ENCODE results near the gene CLASP2.

CLASP2 gene

DNA sequence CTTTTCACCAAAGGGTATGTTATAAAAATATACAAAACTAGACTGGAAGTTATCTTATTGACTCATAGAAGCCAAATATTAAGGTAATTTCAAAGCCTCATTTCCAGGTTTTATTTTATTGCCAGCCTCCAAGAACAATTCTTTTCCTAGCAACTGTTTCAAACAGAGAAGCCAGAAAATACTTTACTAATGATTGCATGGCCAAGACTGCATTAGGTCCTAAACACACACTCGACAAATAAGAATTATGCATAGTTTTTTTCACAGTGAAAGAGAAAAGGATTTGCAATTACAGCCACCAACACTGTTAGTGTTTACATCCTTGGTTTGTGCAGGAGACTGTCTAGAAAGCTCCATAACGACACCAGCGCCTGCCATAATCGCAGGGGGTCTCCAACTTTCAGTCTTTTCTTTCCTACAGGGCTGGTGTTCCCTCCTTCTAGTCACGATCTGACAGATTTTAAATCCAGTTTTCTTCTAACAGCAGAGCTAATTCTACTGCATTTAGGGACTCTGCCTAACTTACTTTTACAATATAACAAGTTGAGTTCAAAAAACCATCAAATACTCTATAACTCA is 58.1 kb downstream of the CLASP2 start:
- H3F3A ChIP-seq (ENCODE audit: low read depth), result no peaks in the 10 kb centered on the region
- H3K27me3 ChIP-seq (ENCODE audit: insufficient read depth, low read length, poor library complexity, severe bottlenecking), result no peaks in the 10 kb centered on the region
- H3K9me2 ChIP-seq (replicated peaks; ENCODE audit: low read depth, low read length), result no peaks in the 10 kb centered on the region
- peak overlapping the region; percentile 66 for H3K4me3 ChIP-seq (ENCODE audit: low read length, poor library complexity, severe bottlenecking)
- H3K9ac ChIP-seq (ENCODE audit: low read depth, low read length, poor library complexity, severe bottlenecking), result peak overlapping the region; percentile 58
- H2AFZ ChIP-seq (ENCODE audit: low read length), result peak overlapping the region; percentile 74; the same call in 1 of the 2 replicates
- no peaks in the 10 kb centered on the region for H3K36me3 ChIP-seq (ENCODE audit: insufficient read depth, low read length)
- TF ChIP-seq, protein P1, sequence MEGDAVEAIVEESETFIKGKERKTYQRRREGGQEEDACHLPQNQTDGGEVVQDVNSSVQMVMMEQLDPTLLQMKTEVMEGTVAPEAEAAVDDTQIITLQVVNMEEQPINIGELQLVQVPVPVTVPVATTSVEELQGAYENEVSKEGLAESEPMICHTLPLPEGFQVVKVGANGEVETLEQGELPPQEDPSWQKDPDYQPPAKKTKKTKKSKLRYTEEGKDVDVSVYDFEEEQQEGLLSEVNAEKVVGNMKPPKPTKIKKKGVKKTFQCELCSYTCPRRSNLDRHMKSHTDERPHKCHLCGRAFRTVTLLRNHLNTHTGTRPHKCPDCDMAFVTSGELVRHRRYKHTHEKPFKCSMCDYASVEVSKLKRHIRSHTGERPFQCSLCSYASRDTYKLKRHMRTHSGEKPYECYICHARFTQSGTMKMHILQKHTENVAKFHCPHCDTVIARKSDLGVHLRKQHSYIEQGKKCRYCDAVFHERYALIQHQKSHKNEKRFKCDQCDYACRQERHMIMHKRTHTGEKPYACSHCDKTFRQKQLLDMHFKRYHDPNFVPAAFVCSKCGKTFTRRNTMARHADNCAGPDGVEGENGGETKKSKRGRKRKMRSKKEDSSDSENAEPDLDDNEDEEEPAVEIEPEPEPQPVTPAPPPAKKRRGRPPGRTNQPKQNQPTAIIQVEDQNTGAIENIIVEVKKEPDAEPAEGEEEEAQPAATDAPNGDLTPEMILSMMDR (conservative IDR thresholded peaks at IDR 0.05; ENCODE audit: low read length), result no peak
- TF ChIP-seq EZH2phosphoT487 (IDR thresholded peaks at IDR 0.05; ENCODE audit: borderline replicate concordance), result no peak
- no peaks in the 10 kb centered on the region for H3K9me3 ChIP-seq (ENCODE audit: insufficient read depth, low read depth, low read length)
- peaks cover 7% of the 10 kb centered on the region for H4K20me1 ChIP-seq (ENCODE audit: insufficient read depth, low read length, poor library complexity, severe bottlenecking)
- H3K4me2 ChIP-seq (ENCODE audit: low read depth, low read length, poor library complexity, severe bottlenecking), result peak overlapping the region; percentile 77
- H3K79me2 ChIP-seq (ENCODE audit: insufficient read depth, low read length), result peaks cover 22% of the 10 kb centered on the region
- peaks cover 28% of the 10 kb centered on the region for H3K4me1 ChIP-seq (ENCODE audit: insufficient read depth, low read length, poor library complexity, severe bottlenecking)

DNA sequence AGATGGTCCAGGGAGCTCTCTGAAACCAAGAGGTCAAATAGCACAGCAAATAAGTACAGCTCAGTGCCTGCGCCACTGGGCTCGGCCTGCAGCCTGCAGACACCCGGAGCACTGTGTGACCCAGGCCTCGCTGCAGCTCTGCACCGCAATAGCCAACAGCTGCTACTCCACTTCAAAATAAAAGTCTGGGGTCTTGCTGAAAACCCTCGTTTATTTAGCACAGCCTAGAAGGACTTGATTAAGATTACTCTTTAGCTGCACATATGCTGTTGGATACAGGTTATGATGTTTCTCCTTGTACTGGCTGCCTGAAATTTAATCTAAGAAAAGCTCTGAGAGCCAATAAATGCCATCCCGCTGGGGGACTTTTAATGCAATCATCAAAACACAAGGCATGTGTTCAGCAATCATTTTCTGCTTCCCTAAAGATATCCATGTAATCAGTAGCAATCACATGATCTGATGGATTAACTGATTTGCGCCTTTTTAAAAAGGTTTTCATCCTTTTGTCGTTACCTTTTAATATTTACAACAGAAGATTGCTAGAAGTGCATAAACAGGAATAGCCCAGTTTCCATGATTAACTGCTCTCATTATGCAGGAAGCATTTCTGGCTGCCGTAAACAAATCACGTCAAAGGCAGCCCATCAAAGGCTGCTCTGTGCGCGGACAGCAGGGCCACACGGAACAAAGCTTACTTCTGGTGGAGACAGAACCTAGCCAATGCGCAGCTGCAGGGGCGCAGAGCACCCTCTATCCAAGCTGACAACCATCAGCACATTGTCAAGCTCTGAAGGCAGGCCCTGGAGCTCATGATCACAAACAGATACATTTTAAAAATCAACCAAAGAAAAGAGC is 58.8 kb downstream of the CLASP2 start:
- H3F3A ChIP-seq (ENCODE audit: low read depth), result no peaks in the 10 kb centered on the region
- H3K9ac ChIP-seq (ENCODE audit: low read depth, low read length, poor library complexity, severe bottlenecking), result peak overlapping the region; percentile 58
- H3K9me2 ChIP-seq (replicated peaks; ENCODE audit: low read depth, low read length), result no peaks in the 10 kb centered on the region
- peak overlapping the region; percentile 66 for H3K4me3 ChIP-seq (ENCODE audit: low read length, poor library complexity, severe bottlenecking)
- peak overlapping the region; percentile 74 for H2AFZ ChIP-seq (ENCODE audit: low read length)
- H3K9me3 ChIP-seq (ENCODE audit: insufficient read depth, low read depth, low read length), result no peaks in the 10 kb centered on the region
- peaks cover 23% of the 10 kb centered on the region for H3K79me2 ChIP-seq (ENCODE audit: insufficient read depth, low read length)
- no peak for TF ChIP-seq EZH2phosphoT487 (IDR thresholded peaks at IDR 0.05; ENCODE audit: borderline replicate concordance)
- TF ChIP-seq, protein P1 (conservative IDR thresholded peaks at IDR 0.05; ENCODE audit: low read length), result no peak
- peak overlapping the region; percentile 77 for H3K4me2 ChIP-seq (ENCODE audit: low read depth, low read length, poor library complexity, severe bottlenecking)
- H4K20me1 ChIP-seq (ENCODE audit: insufficient read depth, low read length, poor library complexity, severe bottlenecking), result peaks cover 7% of the 10 kb centered on the region
- peaks cover 30% of the 10 kb centered on the region for H3K4me1 ChIP-seq (ENCODE audit: insufficient read depth, low read length, poor library complexity, severe bottlenecking)
- no peaks in the 10 kb centered on the region for H3K27me3 ChIP-seq (ENCODE audit: insufficient read depth, low read length, poor library complexity, severe bottlenecking)
- no peaks in the 10 kb centered on the region for H3K36me3 ChIP-seq (ENCODE audit: insufficient read depth, low read length)

DNA sequence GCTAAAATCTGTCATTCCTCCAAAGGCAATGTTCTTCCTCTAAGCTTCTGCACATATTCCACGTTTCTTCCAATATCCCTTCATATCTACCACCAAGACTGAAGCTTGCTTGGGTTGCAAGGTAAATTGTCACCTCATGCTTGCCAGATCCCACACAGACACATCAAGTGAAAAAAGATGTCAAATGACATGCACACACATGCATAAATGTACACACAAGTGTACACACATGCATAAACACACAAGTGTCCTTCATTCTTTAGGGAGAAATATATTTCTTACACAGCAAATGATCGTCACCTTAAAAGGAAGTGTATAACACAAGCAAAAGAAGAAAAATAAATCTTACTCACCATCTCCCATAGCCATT is 59.4 kb downstream of the CLASP2 start:
- H4K20me1 ChIP-seq (ENCODE audit: insufficient read depth, low read length, poor library complexity, severe bottlenecking), result peaks cover 7% of the 10 kb centered on the region
- peak overlapping the region; percentile 58 for H3K9ac ChIP-seq (ENCODE audit: low read depth, low read length, poor library complexity, severe bottlenecking)
- peaks cover 36% of the 10 kb centered on the region for H3K4me1 ChIP-seq (ENCODE audit: insufficient read depth, low read length, poor library complexity, severe bottlenecking)
- H3K79me2 ChIP-seq (ENCODE audit: insufficient read depth, low read length), result peaks cover 26% of the 10 kb centered on the region
- no peaks in the 10 kb centered on the region for H3K9me3 ChIP-seq (ENCODE audit: insufficient read depth, low read depth, low read length)
- peak overlapping the region; percentile 11; the same call in 1 of the 2 replicates for H2AFZ ChIP-seq (ENCODE audit: low read length)
- H3K36me3 ChIP-seq (ENCODE audit: insufficient read depth, low read length), result no peaks in the 10 kb centered on the region
- TF ChIP-seq EZH2phosphoT487 (IDR thresholded peaks at IDR 0.05; ENCODE audit: borderline replicate concordance), result no peak
- TF ChIP-seq, protein P1 (conservative IDR thresholded peaks at IDR 0.05; ENCODE audit: low read length), result no peak
- no peaks in the 10 kb centered on the region for H3K9me2 ChIP-seq (replicated peaks; ENCODE audit: low read depth, low read length)
- peak overlapping the region; percentile 77 for H3K4me2 ChIP-seq (ENCODE audit: low read depth, low read length, poor library complexity, severe bottlenecking)
- H3F3A ChIP-seq (ENCODE audit: low read depth), result no peaks in the 10 kb centered on the region
- peak overlapping the region; percentile 66 for H3K4me3 ChIP-seq (ENCODE audit: low read length, poor library complexity, severe bottlenecking)
- H3K27me3 ChIP-seq (ENCODE audit: insufficient read depth, low read length, poor library complexity, severe bottlenecking), result no peaks in the 10 kb centered on the region

Data from Loucy (cell line).